ENCODE data around the gene BPIFB4.

- TF ChIP-seq EZH2 (IDR thresholded peaks at IDR 0.05; ENCODE audit: borderline replicate concordance, low read depth, low read length, poor library complexity, severe bottlenecking) (no peak), CTCF (conservative IDR thresholded peaks at IDR 0.05; ENCODE audit: low read depth, low read length) (no peak)
These were observed 46.9 kb upstream of the BPIFB4 start for GRCh38 chr20:33032555-33032954.
